GM12878 (cell line): ENCODE results near the gene PPP5C. TPM values are rescaled to one million over a fixed set of nuclear protein-coding genes. Genes with fewer than 3 reads are reported as not detected.
A peak's percentile ranks its signal among the peaks of the same experiment; 100 is the strongest.

Experiments used
- BACH1 ChIP-seq: fragments of 450-650 bp; IDR thresholded peaks from 2 replicates; pipeline ENCODE4 v1.6.1; 2017; ENCODE audit warnings: mild to moderate bottlenecking, borderline replicate concordance
- BCL11A ChIP-seq: IDR thresholded peaks from 2 replicates; pipeline ENCODE4 v1.6.1; 2011; ENCODE audit warnings: low read depth, low read length
- CBX3 ChIP-seq: fragments of 200-600 bp; sonication (generic); IDR thresholded peaks from 2 replicates; pipeline ENCODE4 v1.6.1; 2016; ENCODE audit warnings: low read depth, borderline replicate concordance
- CHD1 ChIP-seq: IDR thresholded peaks from 2 replicates; pipeline ENCODE4 v1.6.1; 2012; ENCODE audit warnings: low read depth, low read length, improper control_type of control experiment
- CREM ChIP-seq: IDR thresholded peaks from 2 replicates; pipeline ENCODE4 v1.6.1; 2014; ENCODE audit warnings: antibody characterized with exemption, low read depth
- DPF2 ChIP-seq: fragments of 450-650 bp; IDR thresholded peaks from 2 replicates; pipeline ENCODE4 v1.6.1; 2017; ENCODE audit warnings: mild to moderate bottlenecking
- EED ChIP-seq: sonication (generic); IDR thresholded peaks from 2 replicates; pipeline ENCODE4 v1.6.1; 2016; ENCODE audit warnings: antibody characterized with exemption, low read depth
- HDGF ChIP-seq: fragments of 450-650 bp; IDR thresholded peaks from 2 replicates; pipeline ENCODE4 v1.6.1; 2016; ENCODE audit warnings: antibody characterized with exemption
- HSF1 ChIP-seq: fragments of 150-350 bp; IDR thresholded peaks from 2 replicates; pipeline ENCODE4 v1.6.1; 2014; ENCODE audit warnings: mild to moderate bottlenecking, low read depth, low read length
- IRF4 ChIP-seq: IDR thresholded peaks from 2 replicates; pipeline ENCODE4 v1.6.1; 2011; ENCODE audit warnings: low read depth, low read length
- JUNB ChIP-seq: IDR thresholded peaks from 2 replicates; pipeline ENCODE4 v1.6.1; 2016; ENCODE audit warnings: antibody characterized with exemption, mild to moderate bottlenecking
- KLF5 ChIP-seq: fragments of 450-650 bp; IDR thresholded peaks from 2 replicates; pipeline ENCODE4 v1.6.1; 2014; ENCODE audit warnings: mild to moderate bottlenecking; ENCODE audit not compliant: partially characterized antibody
- NKRF ChIP-seq: fragments of 450-650 bp; conservative IDR thresholded peaks from 2 replicates; pipeline ENCODE4 v1.6.1; 2017; ENCODE audit warnings: mild to moderate bottlenecking, moderate library complexity
- NR2F1 ChIP-seq: fragments of 450-650 bp; conservative IDR thresholded peaks from 2 replicates; pipeline ENCODE4 v1.6.1; 2017; ENCODE audit warnings: mild to moderate bottlenecking
- RAD51 ChIP-seq: fragments of 450-650 bp; IDR thresholded peaks from 2 replicates; pipeline ENCODE4 v1.6.1; 2016; ENCODE audit warnings: moderate library complexity, mild to moderate bottlenecking, inconsistent platforms
- RBBP5 ChIP-seq: fragments of 200-600 bp; sonication (generic); conservative IDR thresholded peaks from 2 replicates; pipeline ENCODE4 v1.6.1; 2016
- RCOR1 ChIP-seq: conservative IDR thresholded peaks from 2 replicates; pipeline ENCODE4 v1.6.1; 2012; ENCODE audit warnings: low read depth, low read length, improper control_type of control experiment
- STAT3 ChIP-seq: IDR thresholded peaks from 2 replicates; pipeline ENCODE4 v1.6.1; 2011; ENCODE audit warnings: low read depth, low read length, improper control_type of control experiment
- TCF12 ChIP-seq: IDR thresholded peaks from 2 replicates; pipeline ENCODE4 v1.6.1; 2011; ENCODE audit warnings: low read depth, mild to moderate bottlenecking, low read length
- ZNF207 ChIP-seq: fragments of 450-650 bp; IDR thresholded peaks from 2 replicates; pipeline ENCODE4 v1.6.1; 2014; ENCODE audit warnings: antibody characterized with exemption, mild to moderate bottlenecking, borderline replicate concordance
- polyA plus RNA-seq, 11 experiments: library from polyadenylated mRNA; depleted of rRNA in 4 of 11; unstranded in 6 of 11; stranded (reverse) in 5 of 11; fragments of >200 nt; fragmentation: Nextera tagmentation in 4 of 11; fragmentation: Illumina TruSeq in 1 of 11; extraction: Ambion mirVana in 4 of 11; extraction: Trizol in 1 of 11; gene quantifications; 1 replicate in 1 of 11; 2 replicates in 10 of 11; pipeline versions ENCODE4 v1.2.1 to v1.2.3, GENCODE V29; 2011 to 2016; ENCODE audit warnings: inconsistent platforms in 2 of 11, missing spikeins in 2 of 11, low read depth in 1 of 11
- total RNA-seq, 4 experiments: library from RNA; depleted of rRNA in 3 of 4; stranded (reverse); fragments of >200 nt in 3 of 4; fragmentation: Illumina TruSeq in 1 of 4; extraction: Trizol in 1 of 4; gene quantifications; 2 replicates each; pipeline versions ENCODE4 v1.2.1 to v1.2.3, GENCODE V29; 2013 to 2021
- TF ChIP-seq, protein P1 (sequence below): fragments of 450-650 bp; formaldehyde crosslinking; IDR thresholded peaks from 2 replicates; pipeline ENCODE4 v1.4.0; 2020; ENCODE audit warnings: mild to moderate bottlenecking, moderate library complexity
- TF ChIP-seq, protein P2 (sequence below): IDR thresholded peaks from 2 replicates; pipeline ENCODE4 v1.6.1; 2011; ENCODE audit warnings: low read depth, mild to moderate bottlenecking, low read length, moderate library complexity, borderline replicate concordance; ENCODE audit errors: extremely low read depth

PPP5C gene
- total and polyA plus RNA-seq, 10 of the 15 experiments (the other 5 are each of a cell fraction or from before 2014, with no cell fraction given), result 1.1 to 154 (median 94.5) TPM

- no peak for TF ChIP-seq RCOR1
- TF ChIP-seq KLF5, result no peak
- peak; percentile 48; the same call in 1 of the 2 replicates for TF ChIP-seq CREM
- TF ChIP-seq BACH1, result peak; percentile 20; the same call in 1 of the 2 replicates
- TF ChIP-seq TCF12, result no peak
- peak; percentile 63; the same call in 1 of the 2 replicates for TF ChIP-seq ZNF207
- TF ChIP-seq, protein P1, sequence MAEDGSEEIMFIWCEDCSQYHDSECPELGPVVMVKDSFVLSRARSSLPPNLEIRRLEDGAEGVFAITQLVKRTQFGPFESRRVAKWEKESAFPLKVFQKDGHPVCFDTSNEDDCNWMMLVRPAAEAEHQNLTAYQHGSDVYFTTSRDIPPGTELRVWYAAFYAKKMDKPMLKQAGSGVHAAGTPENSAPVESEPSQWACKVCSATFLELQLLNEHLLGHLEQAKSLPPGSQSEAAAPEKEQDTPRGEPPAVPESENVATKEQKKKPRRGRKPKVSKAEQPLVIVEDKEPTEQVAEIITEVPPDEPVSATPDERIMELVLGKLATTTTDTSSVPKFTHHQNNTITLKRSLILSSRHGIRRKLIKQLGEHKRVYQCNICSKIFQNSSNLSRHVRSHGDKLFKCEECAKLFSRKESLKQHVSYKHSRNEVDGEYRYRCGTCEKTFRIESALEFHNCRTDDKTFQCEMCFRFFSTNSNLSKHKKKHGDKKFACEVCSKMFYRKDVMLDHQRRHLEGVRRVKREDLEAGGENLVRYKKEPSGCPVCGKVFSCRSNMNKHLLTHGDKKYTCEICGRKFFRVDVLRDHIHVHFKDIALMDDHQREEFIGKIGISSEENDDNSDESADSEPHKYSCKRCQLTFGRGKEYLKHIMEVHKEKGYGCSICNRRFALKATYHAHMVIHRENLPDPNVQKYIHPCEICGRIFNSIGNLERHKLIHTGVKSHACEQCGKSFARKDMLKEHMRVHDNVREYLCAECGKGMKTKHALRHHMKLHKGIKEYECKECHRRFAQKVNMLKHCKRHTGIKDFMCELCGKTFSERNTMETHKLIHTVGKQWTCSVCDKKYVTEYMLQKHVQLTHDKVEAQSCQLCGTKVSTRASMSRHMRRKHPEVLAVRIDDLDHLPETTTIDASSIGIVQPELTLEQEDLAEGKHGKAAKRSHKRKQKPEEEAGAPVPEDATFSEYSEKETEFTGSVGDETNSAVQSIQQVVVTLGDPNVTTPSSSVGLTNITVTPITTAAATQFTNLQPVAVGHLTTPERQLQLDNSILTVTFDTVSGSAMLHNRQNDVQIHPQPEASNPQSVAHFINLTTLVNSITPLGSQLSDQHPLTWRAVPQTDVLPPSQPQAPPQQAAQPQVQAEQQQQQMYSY (CRISPR knock-in tag), result 0 out of 2 replicates have a peak, but pooled peaks have one; percentile 65
- no peak for TF ChIP-seq BCL11A
- TF ChIP-seq RBBP5, result no peak
- TF ChIP-seq HSF1, result no peak
- peak; percentile 73 for TF ChIP-seq NKRF
- 0 out of 2 replicates have a peak, but pooled peaks have one; percentile 55 for TF ChIP-seq DPF2
- no peak for TF ChIP-seq EED
- TF ChIP-seq HDGF, result peak; percentile 86
- TF ChIP-seq RAD51, result no peak
- TF ChIP-seq NR2F1, result no peak; the same call in 1 of the 2 replicates
- no peak for TF ChIP-seq IRF4
- no peak for TF ChIP-seq STAT3
- TF ChIP-seq CBX3, result no peak
- TF ChIP-seq CHD1, result peak; percentile 82; the same call in 1 of the 2 replicates
- TF ChIP-seq JUNB, result no peak
- TF ChIP-seq, protein P2, sequence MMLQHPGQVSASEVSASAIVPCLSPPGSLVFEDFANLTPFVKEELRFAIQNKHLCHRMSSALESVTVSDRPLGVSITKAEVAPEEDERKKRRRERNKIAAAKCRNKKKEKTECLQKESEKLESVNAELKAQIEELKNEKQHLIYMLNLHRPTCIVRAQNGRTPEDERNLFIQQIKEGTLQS, result peak; percentile 86
These were observed at the start of gene PPP5C (continued) for GRCh38 chr19:46346821-46347571.
